Spleen (tissue), 11 donors: ENCODE data around the gene UCK2. TPM values are rescaled to one million over a fixed set of nuclear protein-coding genes. Genes with fewer than 3 reads are reported as not detected.

Source experiments
- DNase-seq: peaks from one replicate; pipeline ENCODE4 v3.0.0-alpha.2; 2020
- H3K27ac ChIP-seq, 8 donors: fragments of 200-600 bp; sonication (generic) in 7 of 8; 1 replicate in 4 of 8; 2 replicates in 4 of 8; pipeline versions ENCODE4 v1.5.0 to v1.8.0; 2016 to 2021; ENCODE audit warnings: inconsistent platforms in 4 of 8, mild to moderate bottlenecking in 4 of 8, moderate library complexity in 1 of 8
- H3K27me3 ChIP-seq, 7 donors: fragments of 200-600 bp; sonication (generic) in 6 of 7; replicated peaks in 1 of 7; 1 replicate in 4 of 7; 2 replicates in 3 of 7; pipeline versions ENCODE4 v1.5.0 to v1.8.0; 2016 to 2021; ENCODE audit warnings: inconsistent platforms in 3 of 7, mild to moderate bottlenecking in 1 of 7
- H3K36me3 ChIP-seq, 6 donors: fragments of 200-600 bp; sonication (generic) in 5 of 6; 1 replicate in 4 of 6; 2 replicates in 2 of 6; pipeline versions ENCODE4 v1.5.0 to v1.8.0; 2016 to 2021; ENCODE audit warnings: inconsistent platforms in 2 of 6
- H3K4me1 ChIP-seq, 6 donors: fragments of 200-600 bp; sonication (generic) in 5 of 6; 1 replicate in 3 of 6; 2 replicates in 3 of 6; pipeline versions ENCODE4 v1.5.0 to v1.8.0; 2016 to 2021; ENCODE audit warnings: inconsistent platforms in 3 of 6
- H3K4me3 ChIP-seq, 8 donors: fragments of 200-600 bp; sonication (generic) in 7 of 8; 1 replicate in 4 of 8; 2 replicates in 4 of 8; pipeline versions ENCODE4 v1.5.0 to v1.8.0; 2016 to 2021; ENCODE audit warnings: inconsistent platforms in 4 of 8, mild to moderate bottlenecking in 4 of 8, moderate library complexity in 2 of 8
- H3K9me3 ChIP-seq, 8 donors: fragments of 200-600 bp; sonication (generic) in 7 of 8; 1 replicate in 4 of 8; 2 replicates in 4 of 8; pipeline versions ENCODE4 v1.5.0 to v1.8.0; 2016 to 2021; ENCODE audit warnings: inconsistent platforms in 4 of 8
- CTCF ChIP-seq, 11 experiments: fragments of 200-600 bp in 7 of 11; fragments of 450-650 bp in 4 of 11; sonication (generic) in 4 of 11; IDR thresholded peaks in 8 of 11; conservative IDR thresholded peaks in 3 of 11; 1 replicate in 7 of 11; 2 replicates in 4 of 11; pipeline versions ENCODE4 v1.4.0 to v1.8.0; 2016 to 2021; ENCODE audit warnings: antibody characterized with exemption in 11 of 11, inconsistent platforms in 4 of 11, mild to moderate bottlenecking in 1 of 11
- POLR2A ChIP-seq, 3 donors: fragments of 450-650 bp; IDR thresholded peaks; one replicate each; pipeline ENCODE4 v1.5.1; 2017; ENCODE audit warnings: antibody characterized with exemption in 3 of 3, mild to moderate bottlenecking in 1 of 3
- POLR2AphosphoS5 ChIP-seq, 3 donors: sonication (generic); formaldehyde crosslinking; IDR thresholded peaks; one replicate each; pipeline ENCODE4 v1.5.1; 2017; ENCODE audit warnings: antibody characterized with exemption in 3 of 3
- WGBS, 5 donors: extraction: QIAGEN DNeasy Blood & Tissue Kit in 3 of 5; methylation state at CpG; one replicate each; pipeline versions ENCODE4 v1.1.5 to v1.1.7; 2013 to 2018; 5-methylcytosine and 5-hydroxymethylcytosine counted together
- intact Hi-C: fragments of 100-400 bp; cut with DNase I; formaldehyde crosslinking; loops from one replicate; pipeline ENCODE4 v1.15.0; 2023; ENCODE audit warnings: low total_unique reads
- polyA plus RNA-seq, 3 donors: library from polyadenylated mRNA; stranded (reverse); fragments of 200-250 nt; gene quantifications; one replicate each; pipeline ENCODE4 v1.2.1, GENCODE V29; 2013
- total RNA-seq, 7 donors: library from RNA; depleted of rRNA in 3 of 7; stranded (reverse); fragments of >200 nt in 3 of 7; fragmentation: NEBNext Ultra II Directional in 4 of 7; extraction: Animal tissue kit (Norgen Biotek cat#: 25700) in 4 of 7; gene quantifications; one replicate each; pipeline versions ENCODE4 v1.1.0 to v1.2.1, GENCODE V29; 2016 to 2021
- donor health status: healthy with polysubstance abuse.
- donor health status: DM: no; HTN: no; CAD: no; lungs with moderate emphysema.
- donor health status: DM: no; HTN: no; CAD: no.
- donor health status: Bipolar disorder and iron deficiency.
- donor health status: healthy.
- donor health status: DM: no; HTN: no; CAD: no.
- donor health status: DM: yes; HTN: yes; CAD: no.

The UCK2 gene
- total and polyA plus RNA-seq, 10 donors: 9.8 to 18.3 (median 16.0) TPM

GRCh38 chr1:165815725-165816124 lies 11.7 kb upstream of the UCK2 start:
- Histone ChIP-seq H3K4me1 (no peaks in the 10 kb centered on the region), H3K9me3 (peaks cover 0 to 15% (median 12%) of the 10 kb centered on the region in 8 donors), H3K27me3 (no peaks in the 10 kb centered on the region), H3K27ac (no peak overlapping the region), H3K4me3 (no peak overlapping the region), H3K36me3 (no peaks in the 10 kb centered on the region)
- intact Hi-C loops: no loop called here
- TF ChIP-seq POLR2AphosphoS5 (IDR thresholded peaks at IDR 0.05) (no peak), CTCF (IDR thresholded peaks at IDR 0.05 in 8 of 11, conservative IDR thresholded peaks at IDR 0.05 in 3 of 11) (no peak), POLR2A (IDR thresholded peaks at IDR 0.05) (no peak)
- 60 to 75% (median 65%) methylated on average over 3 of the region's 3 CpGs for WGBS, 5 donors
- DNase-seq: no peak

GRCh38 chr1:165816157-165816556 lies 11.3 kb upstream of the UCK2 start:
- TF ChIP-seq POLR2A (IDR thresholded peaks at IDR 0.05) (no peak), POLR2AphosphoS5 (IDR thresholded peaks at IDR 0.05) (no peak), CTCF (IDR thresholded peaks at IDR 0.05 in 8 of 11, conservative IDR thresholded peaks at IDR 0.05 in 3 of 11) (no peak)
- Histone ChIP-seq H3K4me1 (no peaks in the 10 kb centered on the region), H3K27me3 (no peaks in the 10 kb centered on the region), H3K9me3 (peaks cover 0 to 15% (median 12%) of the 10 kb centered on the region in 8 donors), H3K4me3 (no peak overlapping the region), H3K36me3 (no peaks in the 10 kb centered on the region), H3K27ac (no peak overlapping the region)
- intact Hi-C loops: no loop called here
- WGBS, 5 donors: 54 to 75% (median 60%) methylated on average over 3 of the region's 3 CpGs
- no peak for DNase-seq

- H3K4me3 ChIP-seq: no peak overlapping the region
- H3K27ac ChIP-seq: no peak overlapping the region
- no peak for TF ChIP-seq POLR2AphosphoS5 (IDR thresholded peaks at IDR 0.05)
- no peak for TF ChIP-seq POLR2A (IDR thresholded peaks at IDR 0.05)
- H3K9me3 ChIP-seq: peaks cover 0 to 15% (median 12%) of the 10 kb centered on the region in 8 donors
- H3K4me1 ChIP-seq: no peaks in the 10 kb centered on the region
- H3K36me3 ChIP-seq: no peaks in the 10 kb centered on the region
- no peak for DNase-seq
- no peaks in the 10 kb centered on the region for H3K27me3 ChIP-seq
- 85 to 90% (median 89%) methylated on average over 13 of the region's 13 CpGs for WGBS, 5 donors
- intact Hi-C loops: no loop called here
Observed at GRCh38 chr1:165816826-165817497, 10.5 kb upstream of the UCK2 start.

GRCh38 chr1:165823552-165824268 lies 3.7 kb upstream of the UCK2 start:
- H3K4me3 ChIP-seq: no peak overlapping the region
- H3K9me3 ChIP-seq: no peaks in the 10 kb centered on the region
- H3K27ac ChIP-seq: no peak overlapping the region
- peaks cover 5 to 16% (median 13%) of the 10 kb centered on the region in 6 donors for H3K4me1 ChIP-seq
- 74 to 85% (median 81%) methylated on average over 4 of the region's 4 CpGs for WGBS, 5 donors
- intact Hi-C loops: no loop called here
- no peak for DNase-seq
- no peak for TF ChIP-seq POLR2A (IDR thresholded peaks at IDR 0.05)
- TF ChIP-seq CTCF (IDR thresholded peaks at IDR 0.05 in 8 of 11, conservative IDR thresholded peaks at IDR 0.05 in 3 of 11): no peak
- TF ChIP-seq POLR2AphosphoS5 (IDR thresholded peaks at IDR 0.05): no peak
- H3K36me3 ChIP-seq: no peaks in the 10 kb centered on the region
- no peaks in the 10 kb centered on the region for H3K27me3 ChIP-seq
